ENCODE measurements around the gene SASH1. TPM values are rescaled to one million over a fixed set of nuclear protein-coding genes. Genes with fewer than 3 reads are reported as not detected.

The SASH1 gene
- total RNA-seq, 1 donor from 2014 or later, result 75.7 TPM

DNA sequence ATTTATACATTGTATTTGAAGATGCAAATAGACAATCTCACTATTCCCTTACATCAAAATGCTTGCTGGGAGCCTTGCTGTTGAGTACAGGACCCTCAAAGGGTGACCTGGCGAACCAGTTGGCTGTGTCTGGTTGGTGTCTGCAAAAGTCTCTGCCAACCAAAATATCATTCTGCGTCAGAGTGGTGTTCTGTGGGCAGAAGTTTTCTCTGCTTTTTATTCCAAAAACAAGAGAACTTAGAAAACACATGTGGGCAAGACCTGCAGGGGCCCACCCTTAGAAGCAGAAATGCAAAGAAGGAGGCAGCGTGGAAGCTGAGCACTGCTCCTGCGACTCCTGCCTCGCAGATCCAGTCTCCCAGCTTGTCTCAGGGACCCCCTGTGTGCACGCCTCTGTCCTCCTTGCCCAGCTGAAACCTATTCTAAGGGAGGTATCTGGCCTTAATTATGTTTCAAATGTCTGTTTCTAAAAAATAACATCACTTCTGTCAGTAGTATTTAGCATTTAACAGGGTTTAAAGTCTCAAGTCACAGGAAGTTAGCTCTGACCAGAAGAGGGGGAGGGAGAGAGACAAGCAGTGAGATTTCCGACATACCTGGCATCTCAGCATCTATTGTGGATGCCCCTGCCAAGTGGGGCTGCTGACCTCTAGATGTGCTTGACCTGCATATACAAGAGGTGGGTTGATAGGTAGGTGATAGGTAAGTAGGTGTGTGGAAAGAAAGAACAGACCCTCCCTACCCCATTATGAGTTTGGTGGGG is 101.3 kb downstream of the SASH1 start:
- H3K36me3 Mint-ChIP-seq (ENCODE audit: unreplicated experiment), result peaks cover 15% of the 10 kb centered on the region
- H3K27me3 Mint-ChIP-seq (ENCODE audit: unreplicated experiment), result no peaks in the 10 kb centered on the region
- TF ChIP-seq, protein P1, sequence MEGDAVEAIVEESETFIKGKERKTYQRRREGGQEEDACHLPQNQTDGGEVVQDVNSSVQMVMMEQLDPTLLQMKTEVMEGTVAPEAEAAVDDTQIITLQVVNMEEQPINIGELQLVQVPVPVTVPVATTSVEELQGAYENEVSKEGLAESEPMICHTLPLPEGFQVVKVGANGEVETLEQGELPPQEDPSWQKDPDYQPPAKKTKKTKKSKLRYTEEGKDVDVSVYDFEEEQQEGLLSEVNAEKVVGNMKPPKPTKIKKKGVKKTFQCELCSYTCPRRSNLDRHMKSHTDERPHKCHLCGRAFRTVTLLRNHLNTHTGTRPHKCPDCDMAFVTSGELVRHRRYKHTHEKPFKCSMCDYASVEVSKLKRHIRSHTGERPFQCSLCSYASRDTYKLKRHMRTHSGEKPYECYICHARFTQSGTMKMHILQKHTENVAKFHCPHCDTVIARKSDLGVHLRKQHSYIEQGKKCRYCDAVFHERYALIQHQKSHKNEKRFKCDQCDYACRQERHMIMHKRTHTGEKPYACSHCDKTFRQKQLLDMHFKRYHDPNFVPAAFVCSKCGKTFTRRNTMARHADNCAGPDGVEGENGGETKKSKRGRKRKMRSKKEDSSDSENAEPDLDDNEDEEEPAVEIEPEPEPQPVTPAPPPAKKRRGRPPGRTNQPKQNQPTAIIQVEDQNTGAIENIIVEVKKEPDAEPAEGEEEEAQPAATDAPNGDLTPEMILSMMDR (IDR thresholded peaks at IDR 0.05), result no peak
- H3K4me1 Mint-ChIP-seq (ENCODE audit: unreplicated experiment), result peaks cover 66% of the 10 kb centered on the region
- H3K27ac Mint-ChIP-seq (ENCODE audit: unreplicated experiment), result peak overlapping the region; percentile 84
- no peak for DNase-seq (ENCODE audit: extremely low spot score, unreplicated experiment)
- H3K4me3 Mint-ChIP-seq (ENCODE audit: unreplicated experiment), result peak overlapping the region; percentile 44
- no peaks in the 10 kb centered on the region for H3K9me3 Mint-ChIP-seq (ENCODE audit: unreplicated experiment)

DNA sequence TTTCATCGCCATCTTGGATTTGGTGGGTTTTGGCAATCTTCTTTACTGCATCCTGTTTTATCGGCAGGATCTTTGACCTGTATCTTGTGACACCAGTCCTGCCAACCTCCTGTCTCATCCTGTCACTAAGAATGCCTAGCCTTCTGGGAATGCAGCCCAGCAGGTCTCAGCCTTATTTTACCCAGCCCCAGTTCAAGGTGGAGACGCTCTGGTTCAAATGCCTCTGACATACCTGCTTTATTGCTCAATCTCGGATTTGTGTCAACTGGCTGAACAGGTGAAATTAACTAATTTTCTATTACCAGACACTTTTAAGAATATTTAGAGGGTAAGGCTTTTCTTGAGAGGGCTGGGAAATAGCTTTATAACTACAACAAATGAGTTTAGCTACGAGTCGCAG is 102.5 kb downstream of the SASH1 start:
- Mint-ChIP-seq H3K4me3 (ENCODE audit: unreplicated experiment) (no peak overlapping the region), H3K27me3 (ENCODE audit: unreplicated experiment) (no peaks in the 10 kb centered on the region), H3K4me1 (ENCODE audit: unreplicated experiment) (peaks cover 62% of the 10 kb centered on the region), H3K36me3 (ENCODE audit: unreplicated experiment) (peaks cover 18% of the 10 kb centered on the region), H3K27ac (ENCODE audit: unreplicated experiment) (peak overlapping the region; percentile 75), H3K9me3 (ENCODE audit: unreplicated experiment) (no peaks in the 10 kb centered on the region)
- TF ChIP-seq, protein P1 (IDR thresholded peaks at IDR 0.05), result no peak
- DNase-seq (ENCODE audit: extremely low spot score, unreplicated experiment), result no peak

DNA sequence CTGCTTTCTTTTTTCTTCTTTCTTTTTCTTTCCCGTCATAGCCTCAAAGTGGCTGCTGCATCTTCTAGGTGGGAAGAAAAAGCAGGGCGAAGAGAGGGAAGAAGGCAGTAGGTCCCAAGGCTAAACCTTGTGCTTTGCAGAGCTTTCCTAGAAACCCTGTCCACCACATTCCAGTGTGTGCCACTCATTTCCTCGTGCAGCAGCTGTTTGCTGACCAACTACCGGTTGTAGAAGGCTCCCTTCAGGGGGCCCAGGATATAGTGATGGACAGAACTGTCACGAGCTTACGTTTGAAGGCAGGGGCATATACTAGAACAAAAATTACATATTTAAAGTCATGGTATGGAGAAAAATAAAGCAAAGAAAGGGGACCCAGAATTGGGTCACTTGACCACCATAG is 103.0 kb downstream of the SASH1 start:
- TF ChIP-seq, protein P1 (IDR thresholded peaks at IDR 0.05), result no peak
- Mint-ChIP-seq H3K4me3 (ENCODE audit: unreplicated experiment) (no peak overlapping the region), H3K36me3 (ENCODE audit: unreplicated experiment) (peaks cover 20% of the 10 kb centered on the region), H3K27ac (ENCODE audit: unreplicated experiment) (peak overlapping the region; percentile 75), H3K4me1 (ENCODE audit: unreplicated experiment) (peaks cover 57% of the 10 kb centered on the region), H3K27me3 (ENCODE audit: unreplicated experiment) (no peaks in the 10 kb centered on the region), H3K9me3 (ENCODE audit: unreplicated experiment) (no peaks in the 10 kb centered on the region)
- no peak for DNase-seq (ENCODE audit: extremely low spot score, unreplicated experiment)

DNA sequence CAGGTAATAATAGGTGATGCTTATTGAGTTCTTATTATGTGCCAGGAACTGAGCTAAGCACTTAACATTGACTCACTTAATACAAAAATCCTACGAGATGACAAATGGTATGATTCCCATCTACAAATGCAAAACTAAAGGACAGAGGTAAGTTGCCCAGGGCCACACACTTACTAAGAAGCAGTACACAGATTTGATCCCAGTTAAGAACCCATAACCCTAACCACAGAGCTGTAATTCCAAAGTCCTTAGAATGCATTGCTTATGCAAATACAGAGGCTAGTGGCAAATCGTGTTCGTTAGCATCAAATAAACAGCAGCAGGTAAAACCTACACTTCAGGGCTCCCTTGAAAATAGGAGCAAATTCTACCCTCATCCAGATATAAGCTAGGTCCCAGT is 104.0 kb downstream of the SASH1 start:
- no peak overlapping the region for H3K27ac Mint-ChIP-seq (ENCODE audit: unreplicated experiment)
- H3K4me1 Mint-ChIP-seq (ENCODE audit: unreplicated experiment), result peaks cover 48% of the 10 kb centered on the region
- no peaks in the 10 kb centered on the region for H3K27me3 Mint-ChIP-seq (ENCODE audit: unreplicated experiment)
- TF ChIP-seq, protein P1 (IDR thresholded peaks at IDR 0.05), result no peak
- no peak for DNase-seq (ENCODE audit: extremely low spot score, unreplicated experiment)
- H3K36me3 Mint-ChIP-seq (ENCODE audit: unreplicated experiment), result peaks cover 28% of the 10 kb centered on the region
- H3K9me3 Mint-ChIP-seq (ENCODE audit: unreplicated experiment), result no peaks in the 10 kb centered on the region
- no peak overlapping the region for H3K4me3 Mint-ChIP-seq (ENCODE audit: unreplicated experiment)

DNA sequence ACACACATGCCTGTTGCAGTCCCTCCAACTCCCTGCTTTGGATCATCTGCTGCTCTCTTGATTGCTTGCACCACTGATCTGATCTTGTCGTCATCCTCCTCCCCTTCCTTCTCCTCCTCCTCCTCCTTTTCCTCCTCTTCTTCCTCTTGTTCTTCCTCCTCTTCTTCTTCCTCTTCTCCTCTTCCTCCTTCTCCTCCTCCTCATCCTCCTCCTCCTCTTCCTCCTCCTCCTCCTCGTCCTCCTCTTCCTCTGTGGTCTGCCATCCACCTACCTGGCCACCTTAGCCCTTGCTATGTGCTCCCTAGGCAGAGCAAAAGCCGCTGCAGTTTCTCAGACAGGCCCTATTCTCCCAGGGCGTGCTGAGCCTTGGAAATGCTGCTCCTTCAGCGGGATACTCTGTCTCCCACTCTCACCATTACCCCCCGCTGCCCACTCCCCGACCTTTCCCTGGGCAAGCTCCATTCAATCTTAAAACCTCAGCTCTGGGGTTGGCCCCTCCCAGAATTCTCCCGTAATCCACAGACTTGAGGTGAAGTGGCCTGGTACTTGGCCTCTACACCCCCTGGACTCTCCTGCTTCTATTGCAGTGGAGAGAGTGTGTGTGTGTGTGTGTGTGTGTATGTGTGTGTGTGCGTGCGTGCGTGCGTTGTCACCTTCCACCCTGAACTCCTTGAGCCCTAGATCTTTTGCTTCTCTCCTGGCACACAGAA is 105.0 kb downstream of the SASH1 start:
- TF ChIP-seq, protein P1 (IDR thresholded peaks at IDR 0.05), result no peak
- Mint-ChIP-seq H3K9me3 (ENCODE audit: unreplicated experiment) (no peaks in the 10 kb centered on the region), H3K27me3 (ENCODE audit: unreplicated experiment) (no peaks in the 10 kb centered on the region), H3K27ac (ENCODE audit: unreplicated experiment) (no peak overlapping the region), H3K36me3 (ENCODE audit: unreplicated experiment) (peaks cover 28% of the 10 kb centered on the region), H3K4me1 (ENCODE audit: unreplicated experiment) (peaks cover 43% of the 10 kb centered on the region), H3K4me3 (ENCODE audit: unreplicated experiment) (no peak overlapping the region)
- no peak for DNase-seq (ENCODE audit: extremely low spot score, unreplicated experiment)

All from osteocyte (in vitro differentiated cells).